HL-60 (cell line): ENCODE data around the gene GRHL3.
"Not testable (repeated sequence)": the region's sequence is repeated elsewhere in the genome, so short reads cannot be mapped to it uniquely, and the experiment has no call there.

Experiments used
- DNase-seq, 2 experiments: peaks; one replicate each; pipeline ENCODE4 v3.0.0-alpha.2; 2010 to 2020; ENCODE audit warnings: low read depth in 1 of 2, low spot score in 1 of 2
- H3K27ac ChIP-seq: fragments of 250-450 bp; sonication (Bioruptor Pico); replicated peaks from 2 replicates; pipeline ENCODE4 v1.5.1; 2020; ENCODE audit warnings: mild to moderate bottlenecking, moderate library complexity
- H3K27me3 ChIP-seq: fragments of 250-450 bp; sonication (Bioruptor Pico); 2 replicates; pipeline ENCODE4 v1.5.1; 2021; ENCODE audit warnings: mild to moderate bottlenecking, moderate library complexity; ENCODE audit not compliant: insufficient read depth, poor library complexity, severe bottlenecking
- H3K4me3 ChIP-seq: replicated peaks from 2 replicates; pipeline ENCODE4 v1.5.1; 2011; ENCODE audit warnings: mild to moderate bottlenecking, control low read depth, low read length; ENCODE audit not compliant: insufficient read depth
- GABPA ChIP-seq: IDR thresholded peaks from 2 replicates; pipeline ENCODE4 v1.6.1; 2012; ENCODE audit warnings: low read depth
- POLR2AphosphoS5 ChIP-seq: IDR thresholded peaks from 2 replicates; pipeline ENCODE4 v1.6.1; 2012; ENCODE audit warnings: low read depth
- REST ChIP-seq: IDR thresholded peaks from 2 replicates; pipeline ENCODE4 v1.6.1; 2012; ENCODE audit warnings: low read depth; ENCODE audit not compliant: insufficient replicate concordance
- SPI1 ChIP-seq: IDR thresholded peaks from 2 replicates; pipeline ENCODE4 v1.6.1; 2012; ENCODE audit warnings: low read depth, mild to moderate bottlenecking, borderline replicate concordance
- long read RNA-seq: library from polyadenylated mRNA; unstranded; transcript quantifications from one replicate; pipeline ENCODE4 v2.0.0, GENCODE V29; 2020
- TF ChIP-seq, protein P1 (sequence below): IDR thresholded peaks from one replicate; pipeline ENCODE4 v1.5.1; 2011; ENCODE audit warnings: low read length, control low read depth, inconsistent platforms; ENCODE audit not compliant: insufficient read depth

Gene GRHL3
- long read RNA-seq, partial matches to known transcripts = 0 of 1 reads
- long read RNA-seq, other reads (novel, unspliced or antisense) = 1 of 1 reads

DNA sequence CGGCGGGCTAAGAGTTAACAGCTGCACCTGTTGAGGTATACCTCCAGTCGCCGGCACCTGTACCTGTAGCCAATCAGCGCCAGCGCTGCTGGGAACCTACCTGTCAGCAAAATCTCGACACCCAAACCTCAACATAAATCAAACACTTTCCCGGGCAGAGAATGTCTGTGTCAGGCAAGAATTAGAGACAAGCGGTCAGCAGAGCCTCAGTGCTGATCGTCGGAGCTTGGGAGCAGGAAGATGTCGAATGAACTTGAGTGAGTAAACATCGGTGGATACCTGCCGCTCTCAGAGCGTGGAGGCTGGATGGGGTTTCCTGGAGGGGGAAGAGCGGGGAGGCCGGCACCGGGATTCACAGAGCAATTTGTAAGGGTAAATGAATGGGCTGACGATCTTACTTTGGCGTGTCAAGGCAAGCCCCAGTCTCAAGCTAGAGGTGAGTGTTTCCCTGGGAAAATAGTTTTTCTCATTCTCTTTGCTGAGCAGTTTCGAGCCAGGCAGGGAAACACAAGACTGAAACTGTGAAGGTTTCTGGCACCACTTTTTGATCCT is at the start of gene GRHL3:
TSS of gene GRHL3 (plus strand) at position 46 of the 552 bp plus-strand sequence. CDS start at position 241, 195 bp downstream.
- Histone ChIP-seq H3K27me3 (peaks cover 15% of the 10 kb centered on the region), H3K27ac (no peak within 1 kb of the TSS), H3K4me3 (no peak within 1 kb of the TSS)
- no peak for DNase-seq
- TF ChIP-seq REST = no peak
- no peak for TF ChIP-seq SPI1
- no peak for TF ChIP-seq GABPA
- TF ChIP-seq, protein P1, sequence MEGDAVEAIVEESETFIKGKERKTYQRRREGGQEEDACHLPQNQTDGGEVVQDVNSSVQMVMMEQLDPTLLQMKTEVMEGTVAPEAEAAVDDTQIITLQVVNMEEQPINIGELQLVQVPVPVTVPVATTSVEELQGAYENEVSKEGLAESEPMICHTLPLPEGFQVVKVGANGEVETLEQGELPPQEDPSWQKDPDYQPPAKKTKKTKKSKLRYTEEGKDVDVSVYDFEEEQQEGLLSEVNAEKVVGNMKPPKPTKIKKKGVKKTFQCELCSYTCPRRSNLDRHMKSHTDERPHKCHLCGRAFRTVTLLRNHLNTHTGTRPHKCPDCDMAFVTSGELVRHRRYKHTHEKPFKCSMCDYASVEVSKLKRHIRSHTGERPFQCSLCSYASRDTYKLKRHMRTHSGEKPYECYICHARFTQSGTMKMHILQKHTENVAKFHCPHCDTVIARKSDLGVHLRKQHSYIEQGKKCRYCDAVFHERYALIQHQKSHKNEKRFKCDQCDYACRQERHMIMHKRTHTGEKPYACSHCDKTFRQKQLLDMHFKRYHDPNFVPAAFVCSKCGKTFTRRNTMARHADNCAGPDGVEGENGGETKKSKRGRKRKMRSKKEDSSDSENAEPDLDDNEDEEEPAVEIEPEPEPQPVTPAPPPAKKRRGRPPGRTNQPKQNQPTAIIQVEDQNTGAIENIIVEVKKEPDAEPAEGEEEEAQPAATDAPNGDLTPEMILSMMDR = no peak
- TF ChIP-seq POLR2AphosphoS5 = no peak

- H3K4me3 ChIP-seq, H3K27ac ChIP-seq, DNase-seq, H3K27me3 ChIP-seq: not testable (repeated sequence)
Observed at GRCh38 chr1:24274203-24275103, 44.7 kb upstream of the GRHL3 start.

GRCh38 chr1:24275104-24275410 is 44.1 kb upstream of the GRHL3 start:
- no peak for DNase-seq
- H3K27me3 ChIP-seq = no peaks in the 10 kb centered on the region
- H3K27ac ChIP-seq = no peak overlapping the region

DNA sequence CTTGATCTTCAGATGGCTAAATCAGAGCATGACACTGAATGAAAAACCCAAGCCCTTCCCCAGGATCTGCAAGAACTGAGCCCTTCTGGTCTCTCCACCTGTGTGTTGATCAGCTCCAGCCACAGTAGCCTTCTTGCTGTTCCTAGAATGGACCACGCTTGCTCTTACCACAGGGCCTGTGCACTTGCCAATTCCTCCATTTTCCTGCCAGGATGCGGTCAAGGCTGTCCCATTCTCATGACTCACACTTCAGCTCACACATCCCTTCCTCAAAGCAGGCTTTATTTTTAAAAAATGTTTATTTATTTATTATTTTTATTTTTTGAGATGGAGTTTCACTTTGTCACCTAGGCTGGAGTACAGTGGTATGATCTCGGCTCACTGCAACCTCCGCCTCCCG is 43.6 kb upstream of the GRHL3 start:
- Histone ChIP-seq H3K27ac (no peak overlapping the region), H3K4me3 (no peak overlapping the region), H3K27me3 (no peaks in the 10 kb centered on the region)
- DNase-seq = no peak
- TF ChIP-seq GABPA (no peak), POLR2AphosphoS5 (no peak), SPI1 (no peak), REST (no peak)
- TF ChIP-seq, protein P1 = no peak

More at GRCh38 chr1:24275104-24275410, 44.1 kb upstream of the GRHL3 start:
- no peak overlapping the region for H3K4me3 ChIP-seq
- TF ChIP-seq POLR2AphosphoS5 = no peak
- TF ChIP-seq SPI1 = no peak
- no peak for TF ChIP-seq GABPA
- TF ChIP-seq, protein P1 = no peak
